ENCODE results near the gene SPTBN4.
"Not testable (repeated sequence)": the region's sequence is repeated elsewhere in the genome, so short reads cannot be mapped to it uniquely, and the experiment has no call there.

Gene SPTBN4

DNA sequence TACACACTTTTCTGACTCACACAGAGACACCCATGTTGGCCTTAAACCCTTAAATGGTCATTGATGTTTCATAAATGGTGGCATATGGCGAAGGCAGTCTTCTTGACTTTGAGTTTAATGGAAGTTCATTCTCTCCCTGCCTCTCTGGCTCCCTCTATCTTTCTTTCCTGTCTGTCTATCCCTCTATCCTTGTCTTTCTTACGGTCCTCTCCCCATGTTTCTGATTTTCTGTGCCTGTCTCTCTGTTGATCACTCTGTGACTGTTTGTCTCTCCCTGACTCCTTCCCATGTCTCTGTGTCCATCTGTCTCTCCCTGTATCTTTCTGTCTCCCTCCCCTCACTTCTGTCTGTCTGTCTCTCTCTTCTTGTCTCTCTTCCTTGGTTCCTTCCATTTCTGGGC, 66.7 kb downstream of the SPTBN4 start:
- Histone ChIP-seq H3K9me3 (ENCODE audit: control extremely low read depth in 1 of 5, control insufficient read depth in 4 of 5, insufficient read depth in 2 of 5, low read depth in 1 of 5, low read length in 4 of 5) (peaks cover 0 to 10% (median 0%) of the 10 kb centered on the region in 5 experiments), H3K27me3 (replicated peaks in 2 of 5; ENCODE audit: control insufficient read depth in 4 of 5, insufficient read depth in 5 of 5, low read length in 4 of 5) (peaks cover 0 to 41% (median 13%) of the 10 kb centered on the region in 5 experiments), H3K27ac (ENCODE audit: insufficient read depth in 1 of 2, low read depth in 1 of 2, low read length in 2 of 2, poor library complexity in 1 of 2, severe bottlenecking in 2 of 2) (no peak overlapping the region), H3K4me3 (ENCODE audit: control insufficient read depth in 1 of 7, extremely low read depth in 1 of 7, insufficient read depth in 4 of 7, low read depth in 2 of 7, low read length in 6 of 7) (no peak overlapping the region), H3K4me1 (ENCODE audit: control extremely low read depth in 1 of 4, control insufficient read depth in 4 of 4, insufficient read depth in 4 of 4, low read length in 3 of 4) (peaks cover 0 to 11% (median 8%) of the 10 kb centered on the region in 4 experiments), H3K36me3 (ENCODE audit: control insufficient read depth in 4 of 4, insufficient read depth in 4 of 4, low read length in 3 of 4) (no peaks in the 10 kb centered on the region)
- 62% methylated on average over 1 of the region's 2 CpGs for WGBS (ENCODE audit: insufficient coverage)
- no peak for DNase-seq
- POLR2A ChIA-PET = interaction anchor here (1.4 kb wide), 1 partner anchor 10 kb away, joined by 4 read pairs; no protein-coding TSS in a partner anchor
- CTCF ChIA-PET = interaction anchor here (0.9 to 2.5 kb wide), 3 partner anchors 8 to 21 kb away, joined by 3 to 14 read pairs (median 3); no protein-coding TSS in a partner anchor

DNA sequence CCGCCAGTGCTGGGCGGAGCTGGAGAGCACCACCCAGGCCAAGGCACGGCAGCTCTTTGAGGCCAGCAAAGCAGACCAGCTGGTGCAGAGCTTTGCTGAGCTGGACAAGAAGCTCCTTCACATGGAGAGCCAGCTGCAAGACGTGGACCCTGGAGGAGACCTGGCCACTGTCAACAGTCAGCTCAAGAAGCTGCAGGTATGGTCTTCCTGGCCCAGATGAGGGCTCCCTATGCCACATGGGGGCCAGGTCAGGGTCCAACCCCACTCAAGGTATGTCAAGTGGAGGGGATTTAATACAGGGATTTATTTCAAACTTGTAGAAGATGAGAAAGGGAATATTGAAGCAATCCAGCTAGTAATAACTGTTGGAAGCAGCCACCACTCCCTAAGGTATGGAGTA, 67.3 kb downstream of the SPTBN4 start:
- peaks cover 0 to 11% (median 8%) of the 10 kb centered on the region in 4 experiments for H3K4me1 ChIP-seq (ENCODE audit: control extremely low read depth in 1 of 4, control insufficient read depth in 4 of 4, insufficient read depth in 4 of 4, low read length in 3 of 4)
- CTCF ChIA-PET = interaction anchor here (0.9 to 1.7 kb wide), 2 partner anchors 20 to 69 kb away, joined by 3 read pairs; no protein-coding TSS in a partner anchor
- 100% methylated on average over 4 of the region's 4 CpGs for WGBS (ENCODE audit: insufficient coverage)
- no peak overlapping the region for H3K4me3 ChIP-seq (ENCODE audit: control insufficient read depth in 1 of 7, extremely low read depth in 1 of 7, insufficient read depth in 4 of 7, low read depth in 2 of 7, low read length in 6 of 7)
- DNase-seq = no peak
- H3K9me3 ChIP-seq (ENCODE audit: control extremely low read depth in 1 of 5, control insufficient read depth in 4 of 5, insufficient read depth in 2 of 5, low read depth in 1 of 5, low read length in 4 of 5) = peaks cover 0 to 10% (median 0%) of the 10 kb centered on the region in 5 experiments
- H3K27ac ChIP-seq (ENCODE audit: insufficient read depth in 1 of 2, low read depth in 1 of 2, low read length in 2 of 2, poor library complexity in 1 of 2, severe bottlenecking in 2 of 2) = no peak overlapping the region
- no peaks in the 10 kb centered on the region for H3K36me3 ChIP-seq (ENCODE audit: control insufficient read depth in 4 of 4, insufficient read depth in 4 of 4, low read length in 3 of 4)
- POLR2A ChIA-PET = no interaction called here
- peaks cover 0 to 41% (median 13%) of the 10 kb centered on the region in 5 experiments for H3K27me3 ChIP-seq (replicated peaks in 2 of 5; ENCODE audit: control insufficient read depth in 4 of 5, insufficient read depth in 5 of 5, low read length in 4 of 5)

DNA sequence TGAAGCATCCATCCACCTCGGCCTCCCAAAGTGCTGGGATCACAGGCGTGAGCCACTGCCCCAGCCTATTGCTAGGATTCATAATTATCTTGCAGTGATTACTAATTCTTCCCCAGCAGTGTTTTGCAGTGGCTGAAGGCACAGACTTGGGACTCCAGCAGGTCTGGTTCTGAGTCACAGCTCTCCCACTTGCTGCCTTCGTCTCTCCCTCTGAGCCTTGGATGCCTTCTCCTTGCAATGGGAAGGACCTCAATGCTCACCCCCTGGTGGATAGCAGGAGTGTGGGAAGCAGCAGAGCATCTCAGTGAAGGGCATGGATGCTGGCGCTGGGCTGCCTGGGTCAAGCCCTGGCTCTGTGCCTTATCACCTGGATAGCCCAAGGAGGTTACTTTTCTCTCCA, 72.3 kb downstream of the SPTBN4 start:
- H3K9me3 ChIP-seq (ENCODE audit: control extremely low read depth in 1 of 5, control insufficient read depth in 4 of 5, insufficient read depth in 2 of 5, low read depth in 1 of 5, low read length in 4 of 5) = peaks cover 0 to 4% (median 0%) of the 10 kb centered on the region in 5 experiments
- no peak overlapping the region for H3K4me3 ChIP-seq (ENCODE audit: control insufficient read depth in 1 of 7, extremely low read depth in 1 of 7, insufficient read depth in 4 of 7, low read depth in 2 of 7, low read length in 6 of 7)
- no peak overlapping the region for H3K27ac ChIP-seq (ENCODE audit: insufficient read depth in 1 of 2, low read depth in 1 of 2, low read length in 2 of 2, poor library complexity in 1 of 2, severe bottlenecking in 2 of 2)
- DNase-seq = no peak
- ChIA-PET POLR2A (no interaction called here), CTCF (no interaction called here)
- 86% methylated on average over 4 of the region's 4 CpGs for WGBS (ENCODE audit: insufficient coverage)
- H3K36me3 ChIP-seq (ENCODE audit: control insufficient read depth in 4 of 4, insufficient read depth in 4 of 4, low read length in 3 of 4) = no peaks in the 10 kb centered on the region
- H3K4me1 ChIP-seq (ENCODE audit: control extremely low read depth in 1 of 4, control insufficient read depth in 4 of 4, insufficient read depth in 4 of 4, low read length in 3 of 4) = no peaks in the 10 kb centered on the region
- peaks cover 0 to 6% (median 3%) of the 10 kb centered on the region in 5 experiments for H3K27me3 ChIP-seq (replicated peaks in 2 of 5; ENCODE audit: control insufficient read depth in 4 of 5, insufficient read depth in 5 of 5, low read length in 4 of 5)

DNA sequence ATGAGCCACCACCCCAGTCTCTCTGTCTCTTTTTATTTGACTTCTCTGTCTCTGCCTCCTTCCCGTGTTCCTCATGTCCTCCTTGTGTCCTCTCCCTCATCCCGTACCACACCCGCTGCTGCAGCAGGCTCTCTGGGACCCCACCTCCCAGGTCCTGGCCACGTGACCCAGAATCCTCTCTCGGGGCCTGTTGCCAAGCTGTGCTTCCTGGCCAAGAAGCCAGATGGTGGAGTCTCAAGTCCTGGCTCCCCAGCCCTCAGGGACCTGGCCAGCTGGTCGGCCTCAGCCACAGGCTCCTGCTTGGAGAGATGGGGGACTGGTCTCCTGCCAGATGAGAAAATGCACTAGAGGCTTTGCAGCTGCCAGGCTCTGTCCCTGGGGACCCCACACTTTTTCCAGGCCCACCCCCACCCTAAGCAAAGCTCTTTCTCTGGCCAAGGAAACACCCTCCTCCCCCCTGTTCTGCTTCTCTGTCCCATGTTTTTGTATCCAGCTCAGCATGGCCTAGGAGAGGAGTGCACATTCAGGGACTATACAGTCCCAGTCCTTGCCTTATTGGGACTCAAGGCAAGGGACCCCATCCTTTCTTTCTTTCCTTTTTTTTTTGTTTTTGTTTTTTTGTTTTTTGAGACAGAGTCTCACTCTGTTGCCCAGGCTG, 75.5 kb downstream of the SPTBN4 start:
- H3K4me3 ChIP-seq (ENCODE audit: control insufficient read depth in 1 of 7, extremely low read depth in 1 of 7, insufficient read depth in 4 of 7, low read depth in 2 of 7, low read length in 6 of 7) = no peak overlapping the region
- CTCF ChIA-PET = interaction anchor here (0.9 to 1.9 kb wide), 5 partner anchors 9 to 78 kb away, joined by 3 to 14 read pairs (median 3); no protein-coding TSS in a partner anchor
- H3K27me3 ChIP-seq (replicated peaks in 2 of 5; ENCODE audit: control insufficient read depth in 4 of 5, insufficient read depth in 5 of 5, low read length in 4 of 5) = peaks cover 0 to 6% (median 0%) of the 10 kb centered on the region in 5 experiments
- H3K36me3 ChIP-seq (ENCODE audit: control insufficient read depth in 4 of 4, insufficient read depth in 4 of 4, low read length in 3 of 4) = no peaks in the 10 kb centered on the region
- DNase-seq = no peak
- peaks cover 0 to 7% (median 0%) of the 10 kb centered on the region in 5 experiments for H3K9me3 ChIP-seq (ENCODE audit: control extremely low read depth in 1 of 5, control insufficient read depth in 4 of 5, insufficient read depth in 2 of 5, low read depth in 1 of 5, low read length in 4 of 5)
- H3K27ac ChIP-seq (ENCODE audit: insufficient read depth in 1 of 2, low read depth in 1 of 2, low read length in 2 of 2, poor library complexity in 1 of 2, severe bottlenecking in 2 of 2) = no peak overlapping the region
- 93% methylated on average over 6 of the region's 6 CpGs for WGBS (ENCODE audit: insufficient coverage)
- H3K4me1 ChIP-seq (ENCODE audit: control extremely low read depth in 1 of 4, control insufficient read depth in 4 of 4, insufficient read depth in 4 of 4, low read length in 3 of 4) = no peaks in the 10 kb centered on the region
- POLR2A ChIA-PET = no interaction called here

DNA sequence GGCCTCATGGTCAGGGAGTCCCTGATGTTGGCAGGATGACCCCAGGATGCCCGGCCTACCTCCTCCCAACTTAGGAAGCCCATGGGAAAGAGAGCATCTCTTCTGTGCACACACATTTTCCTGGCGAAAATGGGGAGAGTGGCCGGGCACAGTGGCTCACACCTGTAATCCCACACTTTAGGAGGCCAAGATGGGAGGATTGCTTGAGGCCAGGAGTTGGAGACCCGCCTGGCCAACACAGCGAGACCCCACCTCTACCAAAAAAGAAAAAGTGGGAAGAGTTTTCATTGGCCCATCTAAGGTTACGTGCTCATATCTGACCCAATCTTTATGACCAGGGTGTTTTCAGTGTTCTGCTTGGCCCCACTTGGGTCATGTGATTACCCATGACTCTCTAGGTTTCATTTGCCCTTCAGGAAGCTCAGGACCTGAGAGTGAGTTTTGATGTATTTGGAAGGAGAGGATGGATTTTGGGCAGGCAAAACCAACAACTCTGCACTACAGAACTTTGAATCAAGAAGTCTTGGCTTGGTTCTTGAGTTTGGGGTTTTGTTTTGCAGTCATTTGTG, 76.3 kb downstream of the SPTBN4 start:
- ChIA-PET CTCF (interaction anchor here (0.9 to 1.1 kb wide), 2 partner anchors 13 to 56 kb away, joined by 3 to 4 read pairs; no protein-coding TSS in a partner anchor), POLR2A (no interaction called here)
- no peak for DNase-seq
- Histone ChIP-seq H3K27me3 (replicated peaks in 2 of 5; ENCODE audit: control insufficient read depth in 4 of 5, insufficient read depth in 5 of 5, low read length in 4 of 5) (peaks cover 0 to 6% (median 2%) of the 10 kb centered on the region in 5 experiments), H3K27ac (ENCODE audit: insufficient read depth in 1 of 2, low read depth in 1 of 2, low read length in 2 of 2, poor library complexity in 1 of 2, severe bottlenecking in 2 of 2) (no peak overlapping the region), H3K4me3 (ENCODE audit: control insufficient read depth in 1 of 7, extremely low read depth in 1 of 7, insufficient read depth in 4 of 7, low read depth in 2 of 7, low read length in 6 of 7) (no peak overlapping the region), H3K9me3 (ENCODE audit: control extremely low read depth in 1 of 5, control insufficient read depth in 4 of 5, insufficient read depth in 2 of 5, low read depth in 1 of 5, low read length in 4 of 5) (peaks cover 0 to 7% (median 0%) of the 10 kb centered on the region in 5 experiments), H3K4me1 (ENCODE audit: control extremely low read depth in 1 of 4, control insufficient read depth in 4 of 4, insufficient read depth in 4 of 4, low read length in 3 of 4) (no peaks in the 10 kb centered on the region), H3K36me3 (ENCODE audit: control insufficient read depth in 4 of 4, insufficient read depth in 4 of 4, low read length in 3 of 4) (no peaks in the 10 kb centered on the region)
- 91% methylated on average over 4 of the region's 6 CpGs for WGBS (ENCODE audit: insufficient coverage)

DNA sequence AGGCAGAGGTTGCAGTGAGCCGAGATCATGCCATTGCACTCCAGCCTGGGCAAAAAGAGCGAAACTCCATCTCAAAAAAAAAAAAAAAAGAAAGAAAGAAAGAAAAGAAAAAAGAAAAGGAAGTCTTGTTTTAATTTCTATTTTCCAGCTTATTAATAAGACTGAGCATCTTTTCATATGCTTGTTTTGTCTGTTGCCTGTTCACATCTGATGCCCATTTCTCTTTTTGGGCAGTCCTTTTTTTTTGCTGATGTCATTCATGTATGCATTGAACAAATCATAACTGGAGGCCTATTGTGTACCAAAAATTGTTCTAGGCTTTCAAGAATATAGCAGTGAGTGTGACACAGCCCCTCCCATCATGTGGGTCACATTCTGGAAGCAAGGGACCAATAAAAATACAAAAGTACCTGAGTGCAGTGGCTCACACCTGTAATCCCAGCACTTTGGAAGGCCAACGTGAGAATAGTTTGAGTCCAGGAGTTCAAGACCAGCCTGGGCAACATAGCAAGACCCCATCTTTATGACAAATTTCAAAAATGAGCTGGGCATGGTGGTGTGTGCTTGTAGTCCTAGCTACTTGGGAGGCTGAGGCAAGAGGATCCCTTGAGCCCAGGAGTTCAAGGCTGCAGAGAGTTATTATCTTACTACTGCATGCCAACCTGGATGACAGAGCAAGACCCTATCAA, 79.5 kb downstream of the SPTBN4 start:
- DNase-seq; H3K9me3 ChIP-seq (ENCODE audit: control extremely low read depth in 1 of 5, control insufficient read depth in 4 of 5, insufficient read depth in 2 of 5, low read depth in 1 of 5, low read length in 4 of 5); POLR2A ChIA-PET; H3K4me1 ChIP-seq (ENCODE audit: control extremely low read depth in 1 of 4, control insufficient read depth in 4 of 4, insufficient read depth in 4 of 4, low read length in 3 of 4); H3K4me3 ChIP-seq (ENCODE audit: control insufficient read depth in 1 of 7, extremely low read depth in 1 of 7, insufficient read depth in 4 of 7, low read depth in 2 of 7, low read length in 6 of 7); H3K36me3 ChIP-seq (ENCODE audit: control insufficient read depth in 4 of 4, insufficient read depth in 4 of 4, low read length in 3 of 4); H3K27ac ChIP-seq (ENCODE audit: insufficient read depth in 1 of 2, low read depth in 1 of 2, low read length in 2 of 2, poor library complexity in 1 of 2, severe bottlenecking in 2 of 2): not testable (repeated sequence)
- CTCF ChIA-PET = interaction anchor here (0.5 kb wide), 1 partner anchor 317 kb away, joined by 4 read pairs; no protein-coding TSS in a partner anchor
- H3K27me3 ChIP-seq (replicated peaks in 2 of 5; ENCODE audit: control insufficient read depth in 4 of 5, insufficient read depth in 5 of 5, low read length in 4 of 5) = peaks cover 2 to 15% (median 12%) of the 10 kb centered on the region in 5 experiments
- 88% methylated on average over 1 of the region's 3 CpGs for WGBS (ENCODE audit: insufficient coverage)

All from common myeloid progenitor, CD34-positive (primary cell).